HL-60 (cell line): ENCODE data around the gene AIFM1.

Source experiments
- CTCF ChIP-seq: IDR thresholded peaks from one replicate; pipeline ENCODE4 v1.5.1; 2011; ENCODE audit warnings: low read length, control low read depth, inconsistent platforms; ENCODE audit not compliant: insufficient read depth
- GABPA ChIP-seq: IDR thresholded peaks from 2 replicates; pipeline ENCODE4 v1.6.1; 2012; ENCODE audit warnings: low read depth
- POLR2AphosphoS5 ChIP-seq: IDR thresholded peaks from 2 replicates; pipeline ENCODE4 v1.6.1; 2012; ENCODE audit warnings: low read depth
- REST ChIP-seq: IDR thresholded peaks from 2 replicates; pipeline ENCODE4 v1.6.1; 2012; ENCODE audit warnings: low read depth; ENCODE audit not compliant: insufficient replicate concordance
- SPI1 ChIP-seq: IDR thresholded peaks from 2 replicates; pipeline ENCODE4 v1.6.1; 2012; ENCODE audit warnings: low read depth, mild to moderate bottlenecking, borderline replicate concordance

GRCh38 chrX:130079824-130080406, 85.7 kb downstream of the AIFM1 start:
- TF ChIP-seq REST, result no peak
- peak; percentile 51 for TF ChIP-seq CTCF
- TF ChIP-seq GABPA, result no peak
- no peak for TF ChIP-seq POLR2AphosphoS5
- no peak for TF ChIP-seq SPI1
